IMR-90 (cell line): ENCODE measurements around the gene PTGER2. TPM values are rescaled to one million over a fixed set of nuclear protein-coding genes. Genes with fewer than 3 reads are reported as not detected.

Source experiments
- ATAC-seq: fragments of 200-7000 bp; cut with Tn5 transposase; 2 replicates; pipeline ENCODE4 v1.9.1; 2020; ENCODE audit warnings: low read depth, mild to moderate bottlenecking, moderate library complexity
- BruUV-seq: library from RNA; stranded (reverse); fragments of 400-500 nt; replicated peaks from 2 replicates; lab custom pipeline; 2021; lab: Mats Ljungman, UMichigan
- CTCF ChIA-PET: fragments of 300-600 bp; formaldehyde crosslinking; extraction: SDS; loops from one replicate; lab custom pipeline; 2021; ENCODE audit warnings: antibody characterized with exemption; lab: Yijun Ruan, JAX
- POLR2A ChIA-PET: fragments of 300-600 bp; sonication (Branson Sonifier 250); formaldehyde crosslinking; loops from one replicate; lab custom pipeline; 2022; ENCODE audit warnings: antibody characterized with exemption; ENCODE audit not compliant: unreplicated experiment; lab: Charles Lee
- DNase-seq: peaks from one replicate; pipeline ENCODE4 v3.0.0; 2013
- H2AFZ ChIP-seq: replicated peaks from 2 replicates; pipeline ENCODE3; 2013; ENCODE audit warnings: low read length, mild to moderate bottlenecking; ENCODE audit not compliant: poor library complexity
- H2AK5ac ChIP-seq: 2 replicates; pipeline ENCODE4 v1.6.1; 2013; ENCODE audit warnings: low read depth, low read length, inconsistent platforms
- H2AK9ac ChIP-seq: replicated peaks from 2 replicates; pipeline ENCODE3; 2013; ENCODE audit warnings: mild to moderate bottlenecking, low read depth, low read length, moderate library complexity; ENCODE audit not compliant: poor library complexity
- H2BK120ac ChIP-seq: 2 replicates; pipeline ENCODE4 v1.6.1; 2013; ENCODE audit warnings: low read depth, low read length, inconsistent platforms
- H2BK15ac ChIP-seq: 3 replicates; pipeline ENCODE4 v1.6.1; 2013; ENCODE audit warnings: low read depth, low read length, inconsistent platforms
- H2BK20ac ChIP-seq: 2 replicates; pipeline ENCODE4 v1.6.1; 2013; ENCODE audit warnings: low read depth, mild to moderate bottlenecking, inconsistent platforms, low read length, moderate library complexity
- H2BK5ac ChIP-seq: 2 replicates; pipeline ENCODE4 v1.6.1; 2013; ENCODE audit warnings: mild to moderate bottlenecking, low read depth, low read length, inconsistent platforms; ENCODE audit not compliant: poor library complexity, severe bottlenecking
- H3K14ac ChIP-seq: replicated peaks from 2 replicates; pipeline ENCODE4 v1.6.1; 2013; ENCODE audit warnings: low read depth, low read length, inconsistent platforms
- H3K18ac ChIP-seq: 2 replicates; pipeline ENCODE4 v1.6.1; 2013; ENCODE audit warnings: low read depth, low read length, control low read depth
- H3K23ac ChIP-seq: 2 replicates; pipeline ENCODE4 v1.6.1; 2013; ENCODE audit warnings: low read depth, low read length, inconsistent platforms
- H3K27ac ChIP-seq: 2 replicates; pipeline ENCODE4 v1.5.1; 2013; ENCODE audit warnings: mild to moderate bottlenecking, control low read depth, low read length; ENCODE audit not compliant: insufficient read depth
- H3K27me3 ChIP-seq: 2 replicates; pipeline ENCODE4 v1.6.1; 2013; ENCODE audit warnings: low read length; ENCODE audit not compliant: control insufficient read depth, insufficient read depth
- H3K36me3 ChIP-seq: 2 replicates; pipeline ENCODE4 v1.6.1; 2013; ENCODE audit warnings: low read length, mixed read lengths; ENCODE audit not compliant: control insufficient read depth, insufficient read depth
- H3K4ac ChIP-seq: 2 replicates; pipeline ENCODE4 v1.6.1; 2013; ENCODE audit warnings: low read depth, low read length, inconsistent platforms
- H3K4me1 ChIP-seq: 2 replicates; pipeline ENCODE4 v1.6.1; 2013; ENCODE audit warnings: low read length, mixed read lengths; ENCODE audit not compliant: control insufficient read depth, insufficient read depth
- H3K4me2 ChIP-seq: 2 replicates; pipeline ENCODE4 v1.6.1; 2013; ENCODE audit warnings: low read depth, mild to moderate bottlenecking, control low read depth, low read length, moderate library complexity
- H3K4me3 ChIP-seq: 2 replicates; pipeline ENCODE4 v1.5.1; 2013; ENCODE audit warnings: low read depth, mild to moderate bottlenecking, control low read depth, low read length, moderate library complexity; ENCODE audit not compliant: insufficient read depth
- H3K56ac ChIP-seq: 2 replicates; pipeline ENCODE4 v1.6.1; 2013; ENCODE audit warnings: low read length, inconsistent platforms; ENCODE audit not compliant: insufficient read depth; ENCODE audit errors: extremely low read depth
- H3K79me1 ChIP-seq, 2 experiments: 2 replicates each; pipeline ENCODE4 v1.6.1; 2013; ENCODE audit warnings: low read length in 2 of 2, inconsistent platforms in 1 of 2, low read depth in 1 of 2
- H3K9ac ChIP-seq: 2 replicates; pipeline ENCODE4 v1.6.1; 2013; ENCODE audit warnings: low read depth, low read length, control low read depth
- H3K9me1 ChIP-seq: 2 replicates; pipeline ENCODE4 v1.6.1; 2013; ENCODE audit warnings: low read length, inconsistent platforms; ENCODE audit not compliant: insufficient read depth
- H3K9me3 ChIP-seq: 2 replicates; pipeline ENCODE4 v1.6.1; 2013; ENCODE audit warnings: low read length; ENCODE audit not compliant: control insufficient read depth, insufficient read depth
- H4K20me1 ChIP-seq: 2 replicates; pipeline ENCODE4 v1.6.1; 2013; ENCODE audit warnings: low read length, inconsistent platforms; ENCODE audit not compliant: insufficient read depth
- H4K5ac ChIP-seq: 2 replicates; pipeline ENCODE4 v1.6.1; 2013; ENCODE audit warnings: mild to moderate bottlenecking, low read depth, low read length, control low read depth
- H4K8ac ChIP-seq, 2 experiments: 2 replicates each; pipeline ENCODE4 v1.6.1; 2013; ENCODE audit warnings: low read depth in 2 of 2, low read length in 2 of 2, control low read depth in 1 of 2, inconsistent platforms in 1 of 2
- H4K91ac ChIP-seq: 2 replicates; pipeline ENCODE4 v1.6.1; 2013; ENCODE audit warnings: low read depth, low read length, inconsistent platforms; ENCODE audit not compliant: insufficient read depth
- BHLHE40 ChIP-seq: fragments of 150-350 bp; IDR thresholded peaks from 2 replicates; pipeline ENCODE4 v1.6.1; 2016; ENCODE audit warnings: mild to moderate bottlenecking, low read depth, low read length
- CEBPB ChIP-seq: IDR thresholded peaks from 2 replicates; pipeline ENCODE4 v1.6.1; 2012; ENCODE audit warnings: low read depth, low read length, improper control_type of control experiment
- CHD1 ChIP-seq: IDR thresholded peaks from 2 replicates; pipeline ENCODE4 v1.6.1; 2012; ENCODE audit warnings: low read depth, low read length, improper control_type of control experiment
- FOS ChIP-seq: fragments of 150-350 bp; IDR thresholded peaks from 2 replicates; pipeline ENCODE4 v1.6.1; 2016; ENCODE audit warnings: low read depth, low read length
- MAZ ChIP-seq: IDR thresholded peaks from 2 replicates; pipeline ENCODE4 v1.6.1; 2012; ENCODE audit warnings: low read depth, mild to moderate bottlenecking, low read length, improper control_type of control experiment, moderate library complexity, borderline replicate concordance
- NFE2L2 ChIP-seq: fragments of 150-350 bp; IDR thresholded peaks from 2 replicates; pipeline ENCODE4 v1.6.1; 2016; ENCODE audit warnings: low read depth, mild to moderate bottlenecking, low read length
- POLR2A ChIP-seq: IDR thresholded peaks from 2 replicates; pipeline ENCODE4 v1.6.1; 2012; ENCODE audit warnings: mild to moderate bottlenecking, low read depth, low read length
- RAD21 ChIP-seq: IDR thresholded peaks from 2 replicates; pipeline ENCODE4 v1.6.1; 2012; ENCODE audit warnings: low read length, improper control_type of control experiment
- RCOR1 ChIP-seq: IDR thresholded peaks from 2 replicates; pipeline ENCODE4 v1.6.1; 2012; ENCODE audit warnings: mild to moderate bottlenecking, low read length, improper control_type of control experiment; ENCODE audit not compliant: insufficient replicate concordance
- RFX5 ChIP-seq: IDR thresholded peaks from 2 replicates; pipeline ENCODE4 v1.8.0; 2012; ENCODE audit warnings: low read depth, mild to moderate bottlenecking, low read length, moderate library complexity
- SMC3 ChIP-seq: fragments of 150-350 bp; IDR thresholded peaks from 2 replicates; pipeline ENCODE4 v1.6.1; 2016; ENCODE audit warnings: low read depth, mild to moderate bottlenecking, antibody characterized with exemption, low read length, moderate library complexity
- WGBS, 2 experiments: methylation state at CpG; one replicate each; pipeline versions ENCODE4 v1.1.5 to v1.1.7; 2013; ENCODE audit warnings: missing lambda C conversion rate in 2 of 2; ENCODE audit not compliant: insufficient read length in 1 of 2; ENCODE audit errors: extremely low coverage in 2 of 2; 5-methylcytosine and 5-hydroxymethylcytosine counted together
- dilution Hi-C: fragments of 300-500 bp; cut with HindIII; formaldehyde crosslinking; loops from one replicate; pipeline ENCODE4 v1.14.3; 2018; ENCODE audit warnings: low sequenced_read_pairs; ENCODE audit not compliant: unreplicated experiment
- in situ Hi-C: fragments of 300-500 bp; cut with MboI; formaldehyde crosslinking; loops from 3 replicates; pipeline ENCODE4 v1.14.3; 2019; ENCODE audit warnings: low sequenced_read_pairs, inconsistent platforms, mixed read lengths
- intact Hi-C: fragments of 100-400 bp; cut with micrococcal nuclease; formaldehyde crosslinking; loops from 2 replicates; pipeline ENCODE4 v1.10.0; 2022
- polyA plus RNA-seq, 3 experiments: library from polyadenylated mRNA; depleted of rRNA; stranded (reverse); fragments of >200 nt; gene quantifications; 2 replicates each; pipeline ENCODE4 v1.2.3, GENCODE V29; 2012; ENCODE audit warnings: low replicate concordance in 1 of 3
- total RNA-seq: library from RNA; depleted of rRNA; stranded (reverse); fragments of >200 nt; gene quantifications from 2 replicates; pipeline ENCODE4 v1.2.3, GENCODE V29; 2012
- TF ChIP-seq, protein P1 (sequence below): fragments of 150-350 bp; IDR thresholded peaks from 2 replicates; pipeline ENCODE4 v1.6.1; 2017; ENCODE audit warnings: mild to moderate bottlenecking, antibody characterized with exemption, low read length, low read depth
- TF ChIP-seq, protein P2 (sequence below): conservative IDR thresholded peaks from 2 replicates; pipeline ENCODE4 v1.5.1; 2012; ENCODE audit warnings: mild to moderate bottlenecking, low read depth, low read length, improper control_type of control experiment
- TF ChIP-seq, protein P3 (sequence below): fragments of 150-350 bp; IDR thresholded peaks from 2 replicates; pipeline ENCODE4 v1.6.1; 2016; ENCODE audit warnings: low read depth, mild to moderate bottlenecking, low read length, moderate library complexity, borderline replicate concordance

PTGER2 gene
- total and polyA plus RNA-seq, 2 of the 4 experiments (the other 2 are of a cell fraction) = 24.7 to 58.5 TPM

DNA sequence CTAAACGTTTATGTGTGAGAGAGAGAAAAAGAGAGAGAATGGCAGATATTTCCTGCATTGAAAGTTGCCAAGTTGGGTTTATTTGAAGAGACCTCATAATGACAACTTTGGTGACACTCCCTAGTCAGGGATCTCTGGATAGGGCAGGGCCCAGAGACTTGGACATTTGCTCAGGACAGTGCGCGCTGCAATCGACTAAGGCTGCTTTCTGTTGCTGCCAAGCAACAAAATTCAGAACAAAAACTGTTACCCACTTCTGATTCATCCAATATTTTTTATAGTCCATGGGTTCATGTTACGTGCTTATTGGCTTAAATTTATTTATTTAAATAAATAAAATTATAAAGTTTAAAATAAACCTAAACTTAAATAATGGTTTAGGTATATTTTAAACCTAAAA, 34.2 kb downstream of the PTGER2 start:
- peak overlapping the region; percentile 92 for H2BK5ac ChIP-seq
- H2AK9ac ChIP-seq = no peak overlapping the region
- ATAC-seq (peak; percentile 33), DNase-seq (peak; percentile 50)
- H3K36me3 ChIP-seq = no peaks in the 10 kb centered on the region
- intact Hi-C loops (loop anchor here (2.0 kb wide), 1 partner anchor 111 kb away; no protein-coding TSS in a partner anchor), in situ Hi-C loops (no loop called here), dilution Hi-C loops (no loop called here)
- peak overlapping the region; percentile 74 for H3K14ac ChIP-seq
- no peak overlapping the region for H3K4me3 ChIP-seq
- BruUV-seq = no TSS peak
- TF ChIP-seq MAZ (no peak), RCOR1 (no peak), NFE2L2 (no peak), BHLHE40 (no peak), POLR2A (no peak), RFX5 (no peak), FOS (no peak), SMC3 (no peak), CEBPB (no peak), CHD1 (no peak), RAD21 (no peak)
- TF ChIP-seq, protein P1, sequence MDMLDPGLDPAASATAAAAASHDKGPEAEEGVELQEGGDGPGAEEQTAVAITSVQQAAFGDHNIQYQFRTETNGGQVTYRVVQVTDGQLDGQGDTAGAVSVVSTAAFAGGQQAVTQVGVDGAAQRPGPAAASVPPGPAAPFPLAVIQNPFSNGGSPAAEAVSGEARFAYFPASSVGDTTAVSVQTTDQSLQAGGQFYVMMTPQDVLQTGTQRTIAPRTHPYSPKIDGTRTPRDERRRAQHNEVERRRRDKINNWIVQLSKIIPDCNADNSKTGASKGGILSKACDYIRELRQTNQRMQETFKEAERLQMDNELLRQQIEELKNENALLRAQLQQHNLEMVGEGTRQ = no peak
- TF ChIP-seq, protein P2, sequence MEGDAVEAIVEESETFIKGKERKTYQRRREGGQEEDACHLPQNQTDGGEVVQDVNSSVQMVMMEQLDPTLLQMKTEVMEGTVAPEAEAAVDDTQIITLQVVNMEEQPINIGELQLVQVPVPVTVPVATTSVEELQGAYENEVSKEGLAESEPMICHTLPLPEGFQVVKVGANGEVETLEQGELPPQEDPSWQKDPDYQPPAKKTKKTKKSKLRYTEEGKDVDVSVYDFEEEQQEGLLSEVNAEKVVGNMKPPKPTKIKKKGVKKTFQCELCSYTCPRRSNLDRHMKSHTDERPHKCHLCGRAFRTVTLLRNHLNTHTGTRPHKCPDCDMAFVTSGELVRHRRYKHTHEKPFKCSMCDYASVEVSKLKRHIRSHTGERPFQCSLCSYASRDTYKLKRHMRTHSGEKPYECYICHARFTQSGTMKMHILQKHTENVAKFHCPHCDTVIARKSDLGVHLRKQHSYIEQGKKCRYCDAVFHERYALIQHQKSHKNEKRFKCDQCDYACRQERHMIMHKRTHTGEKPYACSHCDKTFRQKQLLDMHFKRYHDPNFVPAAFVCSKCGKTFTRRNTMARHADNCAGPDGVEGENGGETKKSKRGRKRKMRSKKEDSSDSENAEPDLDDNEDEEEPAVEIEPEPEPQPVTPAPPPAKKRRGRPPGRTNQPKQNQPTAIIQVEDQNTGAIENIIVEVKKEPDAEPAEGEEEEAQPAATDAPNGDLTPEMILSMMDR = no peak
- TF ChIP-seq, protein P3, sequence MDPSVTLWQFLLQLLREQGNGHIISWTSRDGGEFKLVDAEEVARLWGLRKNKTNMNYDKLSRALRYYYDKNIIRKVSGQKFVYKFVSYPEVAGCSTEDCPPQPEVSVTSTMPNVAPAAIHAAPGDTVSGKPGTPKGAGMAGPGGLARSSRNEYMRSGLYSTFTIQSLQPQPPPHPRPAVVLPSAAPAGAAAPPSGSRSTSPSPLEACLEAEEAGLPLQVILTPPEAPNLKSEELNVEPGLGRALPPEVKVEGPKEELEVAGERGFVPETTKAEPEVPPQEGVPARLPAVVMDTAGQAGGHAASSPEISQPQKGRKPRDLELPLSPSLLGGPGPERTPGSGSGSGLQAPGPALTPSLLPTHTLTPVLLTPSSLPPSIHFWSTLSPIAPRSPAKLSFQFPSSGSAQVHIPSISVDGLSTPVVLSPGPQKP = no peak
- peak overlapping the region; percentile 60 for H2AFZ ChIP-seq
- peak overlapping the region; percentile 90 for H4K91ac ChIP-seq
- POLR2A ChIA-PET = no interaction called here
- H2AK5ac ChIP-seq = no peak overlapping the region
- peak overlapping the region; percentile 89 for H3K4ac ChIP-seq
- WGBS, 2 experiments = no CpG with 5 or more reads among the region's 5 CpGs
- H3K9me3 ChIP-seq = peaks cover 6% of the 10 kb centered on the region; the same call in 1 of the 2 replicates
- H2BK15ac ChIP-seq = peak overlapping the region; percentile 97
- H2BK120ac ChIP-seq = peak overlapping the region; percentile 92
- H3K4me1 ChIP-seq = peaks cover 18% of the 10 kb centered on the region
- no peaks in the 10 kb centered on the region for H3K27me3 ChIP-seq
- peak overlapping the region; percentile 56 for H3K4me2 ChIP-seq
- H3K9ac ChIP-seq = peak overlapping the region; percentile 60
- H3K56ac ChIP-seq = peak overlapping the region; percentile 92
- peak overlapping the region; percentile 91 for H4K8ac ChIP-seq
- H4K5ac ChIP-seq = peak overlapping the region; percentile 51
- H3K18ac ChIP-seq = peak overlapping the region; percentile 68
- peak overlapping the region; percentile 99 for H2BK20ac ChIP-seq
- CTCF ChIA-PET = no interaction called here
- peaks cover 13% of the 10 kb centered on the region; the same call in 1 of the 2 replicates for H3K9me1 ChIP-seq
- H3K27ac ChIP-seq = peak overlapping the region; percentile 89
- peak overlapping the region; percentile 90 for H3K23ac ChIP-seq
- no peaks in the 10 kb centered on the region for H4K20me1 ChIP-seq
- H3K79me1 ChIP-seq = peaks cover 0 to 4% of the 10 kb centered on the region in 2 experiments; a peak in 1 of 4 replicates
